Inferior parietal cortex (tissue), 1 donor: ENCODE data around the gene PAAF1.
A peak's percentile ranks its signal among the peaks of the same experiment; 100 is the strongest.
"Not testable (repeated sequence)": the region's sequence is repeated elsewhere in the genome, so short reads cannot be mapped to it uniquely, and the experiment has no call there.

ENCODE experiments used
- DNase-seq: peaks from one replicate; pipeline ENCODE4 v3.0.0-alpha.2; 2016; ENCODE audit errors: extremely low spot score

Gene PAAF1

GRCh38 chr11:73883856-73884255 lies 7.1 kb downstream of the PAAF1 start:
- DNase-seq = no peak

- no peak for DNase-seq
These were observed 11.4 kb downstream of the PAAF1 start for GRCh38 chr11:73888244-73888643.

GRCh38 chr11:73889019-73889418 lies 12.2 kb downstream of the PAAF1 start:
- no peak for DNase-seq

GRCh38 chr11:73889536-73889935 lies 12.7 kb downstream of the PAAF1 start:
- DNase-seq = no peak

- no peak for DNase-seq
These were observed 16.2 kb downstream of the PAAF1 start for GRCh38 chr11:73893041-73893440.

- no peak for DNase-seq
These were observed 18.0 kb downstream of the PAAF1 start for GRCh38 chr11:73894725-73895335.

GRCh38 chr11:73902303-73902702 lies 25.5 kb downstream of the PAAF1 start:
- DNase-seq = no peak

GRCh38 chr11:73907191-73907590 lies 30.4 kb downstream of the PAAF1 start:
- no peak for DNase-seq

- DNase-seq = no peak
These were observed 35.2 kb downstream of the PAAF1 start for GRCh38 chr11:73912026-73912425.

GRCh38 chr11:73913472-73913871 lies 36.7 kb downstream of the PAAF1 start:
- no peak for DNase-seq

- no peak for DNase-seq
These were observed 37.5 kb downstream of the PAAF1 start for GRCh38 chr11:73914284-73914683.

- DNase-seq = peak; percentile 10
These were observed 39.6 kb downstream of the PAAF1 start for GRCh38 chr11:73916435-73916834.

- no peak for DNase-seq
These were observed 44.4 kb downstream of the PAAF1 start for GRCh38 chr11:73921180-73921579.

GRCh38 chr11:73929388-73929787 lies 52.6 kb downstream of the PAAF1 start:
- no peak for DNase-seq

GRCh38 chr11:73931039-73931645 lies 54.3 kb downstream of the PAAF1 start:
- DNase-seq = peak; percentile 71

GRCh38 chr11:73931951-73932350 lies 55.2 kb downstream of the PAAF1 start:
- no peak for DNase-seq

- DNase-seq = no peak
These were observed 56.0 kb downstream of the PAAF1 start for GRCh38 chr11:73932781-73933180.

GRCh38 chr11:73936047-73936446 lies 59.2 kb downstream of the PAAF1 start:
- not testable (repeated sequence) for DNase-seq

GRCh38 chr11:73939096-73939495 lies 62.3 kb downstream of the PAAF1 start:
- no peak for DNase-seq

- no peak for DNase-seq
These were observed 64.2 kb downstream of the PAAF1 start for GRCh38 chr11:73940801-73941570.

GRCh38 chr11:73942010-73942409 lies 65.2 kb downstream of the PAAF1 start:
- DNase-seq = no peak

- DNase-seq = no peak
These were observed 67.3 kb downstream of the PAAF1 start for GRCh38 chr11:73944085-73944484.

- DNase-seq = no peak
These were observed 68.1 kb downstream of the PAAF1 start for GRCh38 chr11:73944901-73945300.
